ENCODE data around the gene AMIGO3.

- TF ChIP-seq YY1 (tag by site-specific recombination; IDR thresholded peaks at IDR 0.05), result no peak
- TF ChIP-seq CTCF (tag by site-specific recombination; IDR thresholded peaks at IDR 0.05), result no peak
- no peak for TF ChIP-seq ZBTB26 (tag by site-specific recombination; optimal IDR thresholded peaks at IDR 0.05)
- peak; percentile 44; the same call in 1 of the 2 replicates for TF ChIP-seq ZNF121 (tag by site-specific recombination; IDR thresholded peaks at IDR 0.05)
Measured at GRCh38 chr3:49763981-49764380, 44.5 kb upstream of the AMIGO3 start.

Data from HEK293 (cell line).